ENCODE results near the gene OR13G1.

OR13G1 gene

DNA sequence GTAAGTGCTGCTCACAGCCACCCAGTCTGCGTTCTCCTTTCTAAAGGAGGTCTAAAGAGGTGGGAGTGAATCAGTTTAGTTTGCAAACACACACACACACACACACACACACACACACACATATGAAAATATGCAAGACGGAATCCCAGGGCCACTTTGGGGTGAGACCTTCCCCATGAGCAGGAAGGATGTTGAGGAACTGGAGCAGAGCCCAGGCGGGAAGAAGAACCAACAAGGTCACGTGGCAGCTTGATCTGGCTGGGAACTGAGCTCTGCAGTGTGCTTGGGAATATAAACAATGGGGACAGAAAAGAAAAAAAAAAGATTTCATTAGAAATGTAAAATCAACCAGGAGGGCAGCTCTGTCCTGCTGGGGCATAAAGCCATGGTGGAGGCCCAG is 41.5 kb downstream of the OR13G1 start:
- H3K4me1 ChIP-seq (ENCODE audit: control insufficient read depth in 1 of 2, insufficient read depth in 1 of 2, low read depth in 1 of 2, low read length in 1 of 2): peaks cover 4 to 10% of the 10 kb centered on the region in 2 experiments
- no peak overlapping the region for H3K4me3 ChIP-seq (ENCODE audit: low read depth in 1 of 2, low read length in 1 of 2)
- no peaks in the 10 kb centered on the region for H3K36me3 ChIP-seq
- no peaks in the 10 kb centered on the region for H3K9me3 ChIP-seq
- no peaks in the 10 kb centered on the region for H3K27me3 ChIP-seq
- no peak overlapping the region for H3K27ac ChIP-seq
- TF ChIP-seq, protein P1, sequence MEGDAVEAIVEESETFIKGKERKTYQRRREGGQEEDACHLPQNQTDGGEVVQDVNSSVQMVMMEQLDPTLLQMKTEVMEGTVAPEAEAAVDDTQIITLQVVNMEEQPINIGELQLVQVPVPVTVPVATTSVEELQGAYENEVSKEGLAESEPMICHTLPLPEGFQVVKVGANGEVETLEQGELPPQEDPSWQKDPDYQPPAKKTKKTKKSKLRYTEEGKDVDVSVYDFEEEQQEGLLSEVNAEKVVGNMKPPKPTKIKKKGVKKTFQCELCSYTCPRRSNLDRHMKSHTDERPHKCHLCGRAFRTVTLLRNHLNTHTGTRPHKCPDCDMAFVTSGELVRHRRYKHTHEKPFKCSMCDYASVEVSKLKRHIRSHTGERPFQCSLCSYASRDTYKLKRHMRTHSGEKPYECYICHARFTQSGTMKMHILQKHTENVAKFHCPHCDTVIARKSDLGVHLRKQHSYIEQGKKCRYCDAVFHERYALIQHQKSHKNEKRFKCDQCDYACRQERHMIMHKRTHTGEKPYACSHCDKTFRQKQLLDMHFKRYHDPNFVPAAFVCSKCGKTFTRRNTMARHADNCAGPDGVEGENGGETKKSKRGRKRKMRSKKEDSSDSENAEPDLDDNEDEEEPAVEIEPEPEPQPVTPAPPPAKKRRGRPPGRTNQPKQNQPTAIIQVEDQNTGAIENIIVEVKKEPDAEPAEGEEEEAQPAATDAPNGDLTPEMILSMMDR (IDR thresholded peaks at IDR 0.05): no peak

DNA sequence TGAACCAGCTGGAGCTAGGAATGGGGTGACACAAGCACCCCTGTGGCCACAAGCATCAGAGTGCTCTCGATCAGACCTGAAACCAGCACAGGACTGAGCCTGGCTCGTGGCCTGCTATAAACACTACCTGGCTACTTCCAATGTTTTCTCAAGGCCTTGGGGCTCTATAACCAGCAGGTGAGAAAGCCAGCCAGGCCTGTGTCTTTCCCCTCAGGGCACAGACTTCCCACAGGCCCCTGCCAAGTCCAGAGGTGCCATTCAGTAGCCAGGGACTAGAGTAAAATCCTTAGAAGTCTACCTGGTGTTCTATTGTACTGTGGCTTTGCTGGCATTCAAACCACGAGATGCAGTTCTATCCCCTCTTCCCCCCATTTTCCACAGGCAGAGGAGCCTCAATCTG is 51.6 kb downstream of the OR13G1 start:
- TF ChIP-seq, protein P1 (IDR thresholded peaks at IDR 0.05): no peak
- no peak overlapping the region for H3K27ac ChIP-seq

More for the DNA sequence above, 51.6 kb downstream of the OR13G1 start:
- H3K4me3 ChIP-seq (ENCODE audit: low read depth in 1 of 2, low read length in 1 of 2): no peak overlapping the region
- no peaks in the 10 kb centered on the region for H3K36me3 ChIP-seq
- no peaks in the 10 kb centered on the region for H3K4me1 ChIP-seq (ENCODE audit: control insufficient read depth in 1 of 2, insufficient read depth in 1 of 2, low read depth in 1 of 2, low read length in 1 of 2)
- H3K27me3 ChIP-seq: no peaks in the 10 kb centered on the region
- no peaks in the 10 kb centered on the region for H3K9me3 ChIP-seq

Data from neutrophil (primary cell).